Cardiac septum (tissue), 1 donor: ENCODE data around the gene APLP1. TPM values are rescaled to one million over a fixed set of nuclear protein-coding genes. Genes with fewer than 3 reads are reported as not detected.

Source experiments
- DNase-seq: peaks from one replicate; pipeline ENCODE4 v3.0.0-alpha.2; 2020; ENCODE audit warnings: low spot score
- intact Hi-C: fragments of 100-400 bp; cut with DNase I; formaldehyde crosslinking; loops from one replicate; pipeline ENCODE4 v1.14.0; 2022
- total RNA-seq: library from RNA; stranded (reverse); fragmentation: NEBNext Ultra II Directional; extraction: Animal tissue kit (Norgen Biotek cat#: 25700); gene quantifications from one replicate; pipeline ENCODE4 v1.2.1, GENCODE V29; 2021
- donor health status: DM: no; HTN: no; CAD: no.

APLP1 gene
- total RNA-seq, 1 donor from 2014 or later: 39.9 TPM

DNA sequence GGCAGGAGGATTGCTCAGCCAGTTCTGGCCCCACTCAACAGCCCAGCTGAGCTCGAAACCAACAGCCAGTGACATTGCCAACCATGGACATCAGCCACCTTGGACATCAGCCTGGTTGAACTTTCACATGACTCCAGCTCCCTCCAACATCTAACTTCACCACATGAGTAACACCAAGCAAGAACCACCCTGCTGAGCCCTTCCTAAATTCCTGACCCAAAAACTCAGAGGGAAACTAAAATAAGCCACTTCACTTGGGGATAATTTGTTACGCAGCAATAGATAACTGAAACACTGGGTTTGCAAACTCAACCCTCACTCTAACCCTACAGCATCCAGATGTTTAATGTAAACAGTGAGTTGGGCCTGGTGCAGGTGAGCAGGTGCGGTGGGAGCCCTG lies 57.1 kb downstream of the APLP1 start:
- no peak for DNase-seq
- intact Hi-C loops: no loop called here

DNA sequence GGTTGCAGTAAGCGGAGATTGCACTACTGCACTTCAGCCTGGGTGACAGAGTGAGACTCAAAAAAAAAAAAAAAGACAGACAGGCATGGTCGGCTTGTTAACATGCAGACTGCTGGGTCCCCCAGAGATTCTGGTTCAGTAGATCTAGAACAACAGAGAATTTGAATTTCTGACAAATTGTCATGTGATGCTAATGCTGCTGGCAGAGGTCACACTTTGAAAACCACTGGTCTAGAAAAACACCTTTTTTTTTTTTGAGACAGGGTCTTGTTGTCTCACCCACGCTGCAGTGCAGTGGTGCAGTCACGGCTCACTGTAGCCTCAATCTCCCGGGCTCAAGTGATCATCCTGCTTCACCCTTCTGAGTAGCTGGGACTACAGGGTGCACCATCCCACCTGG lies 60.1 kb downstream of the APLP1 start:
- intact Hi-C loops: no loop called here

More for the DNA sequence above, 60.1 kb downstream of the APLP1 start:
- DNase-seq: no peak

Other genes with a start within 250 kb of the APLP1 start
- gene RBM42, start 239.5 kb upstream of the APLP1 start, total RNA-seq: 56.2 TPM
- 0.78 TPM for gene ETV2, start 226.8 kb upstream of the APLP1 start, total RNA-seq
- gene COX6B1, start 220.3 kb upstream of the APLP1 start, total RNA-seq: 1,054 TPM
- not detected for gene UPK1A, start 202.1 kb upstream of the APLP1 start, total RNA-seq
- gene ZBTB32, start 164.0 kb upstream of the APLP1 start, total RNA-seq: 0.13 TPM
- gene KMT2B, start 150.6 kb upstream of the APLP1 start, total RNA-seq: 19.9 TPM
- 4.2 TPM for gene IGFLR1, start 126.1 kb upstream of the APLP1 start, total RNA-seq
- 24.9 TPM for gene U2AF1L4, start 123.2 kb upstream of the APLP1 start, total RNA-seq
- gene PSENEN, start 122.9 kb upstream of the APLP1 start, total RNA-seq: 43.2 TPM
- 9.6 TPM for gene LIN37, start 120.0 kb upstream of the APLP1 start, total RNA-seq
- gene HSPB6, start 111.5 kb upstream of the APLP1 start, total RNA-seq: 863 TPM
- 11.7 TPM for gene PROSER3, start 110.4 kb upstream of the APLP1 start, total RNA-seq
- 8.8 TPM for gene ARHGAP33, start 93.0 kb upstream of the APLP1 start, total RNA-seq
- gene PRODH2, start 55.7 kb upstream of the APLP1 start, total RNA-seq: not detected
- not detected for gene NPHS1, start 16.1 kb upstream of the APLP1 start, total RNA-seq
- gene KIRREL2, start 11.7 kb upstream of the APLP1 start, total RNA-seq: not detected
- 3.1 TPM for gene NFKBID, start 32.0 kb downstream of the APLP1 start, total RNA-seq
- 5.4 TPM for gene HCST, start 34.0 kb downstream of the APLP1 start, total RNA-seq
- 16.9 TPM for gene TYROBP, start 39.7 kb downstream of the APLP1 start, total RNA-seq
- 8.8 TPM for gene LRFN3, start 67.8 kb downstream of the APLP1 start, total RNA-seq
- gene SDHAF1, start 126.6 kb downstream of the APLP1 start, total RNA-seq: 11.0 TPM
- 0.13 TPM for gene SYNE4, start 140.2 kb downstream of the APLP1 start, total RNA-seq
- gene ALKBH6, start 145.6 kb downstream of the APLP1 start, total RNA-seq: 10.9 TPM
- 7.1 TPM for gene CLIP3, start 164.3 kb downstream of the APLP1 start, total RNA-seq
- 3.9 TPM for gene THAP8, start 185.7 kb downstream of the APLP1 start, total RNA-seq
- gene WDR62, start 186.3 kb downstream of the APLP1 start, total RNA-seq: 6.1 TPM
- gene OVOL3, start 242.6 kb downstream of the APLP1 start, total RNA-seq: not detected
- gene POLR2I, start 246.3 kb downstream of the APLP1 start, total RNA-seq: 98.7 TPM
- gene TBCB, start 246.9 kb downstream of the APLP1 start, total RNA-seq: 142 TPM